Neural cell (in vitro differentiated cells): ENCODE data around the gene ERICH2. TPM values are rescaled to one million over a fixed set of nuclear protein-coding genes. Genes with fewer than 3 reads are reported as not detected.

ENCODE experiments used
- H2AFZ ChIP-seq: fragments of 200-600, 300-800 bp; sonication (generic), shearing (Covaris generic); 2 replicates; pipeline ENCODE4 v1.6.0; 2014; ENCODE audit warnings: low read depth, mild to moderate bottlenecking, antibody characterized with exemption, low read length, moderate library complexity
- H3F3A ChIP-seq: fragments of 200-600 bp; shearing (Covaris generic); 2 replicates; pipeline ENCODE4 v1.6.1; 2016; ENCODE audit warnings: mild to moderate bottlenecking, moderate library complexity, mixed read lengths, antibody characterized with exemption, low read length; ENCODE audit not compliant: insufficient read depth, poor library complexity, severe bottlenecking
- H3K27ac ChIP-seq: fragments of 200-600, 300-800 bp; sonication (generic), shearing (Covaris generic); 2 replicates; pipeline ENCODE4 v1.5.1; 2014; ENCODE audit warnings: mild to moderate bottlenecking, low read length, moderate library complexity
- H3K27me3 ChIP-seq: fragments of 300-800, 200-600 bp; sonication (generic), shearing (Covaris generic); 2 replicates; pipeline ENCODE4 v1.6.0; 2014; ENCODE audit warnings: mild to moderate bottlenecking, low read depth, low read length, moderate library complexity; ENCODE audit not compliant: insufficient read depth
- H3K36me3 ChIP-seq: fragments of 300-800, 200-600 bp; sonication (generic), shearing (Covaris generic); 2 replicates; pipeline ENCODE4 v1.5.1; 2014; ENCODE audit warnings: mild to moderate bottlenecking, antibody characterized with exemption, low read length, moderate library complexity; ENCODE audit not compliant: insufficient read depth
- H3K4me2 ChIP-seq: fragments of 300-800, 200-600 bp; sonication (generic), shearing (Covaris generic); 2 replicates; pipeline ENCODE4 v1.6.0; 2014; ENCODE audit warnings: mild to moderate bottlenecking, low read length
- H3K4me3 ChIP-seq: fragments of 300-800, 200-600 bp; sonication (generic), shearing (Covaris generic); 2 replicates; pipeline ENCODE4 v1.5.1; 2014; ENCODE audit warnings: mild to moderate bottlenecking, low read length, moderate library complexity
- H3K79me2 ChIP-seq: fragments of 200-600 bp; shearing (Covaris generic); replicated peaks from 2 replicates; pipeline ENCODE4 v1.6.0; 2014; ENCODE audit warnings: mild to moderate bottlenecking, low read length, moderate library complexity; ENCODE audit not compliant: insufficient read depth
- H3K9ac ChIP-seq: fragments of 300-800, 200-600 bp; sonication (generic), shearing (Covaris generic); 2 replicates; pipeline ENCODE4 v1.6.1; 2016; ENCODE audit warnings: mild to moderate bottlenecking, low read length, mixed read lengths
- H3K9me2 ChIP-seq: fragments of 200-600 bp; shearing (Covaris generic); 2 replicates; pipeline ENCODE4 v1.6.1; 2016; ENCODE audit warnings: mild to moderate bottlenecking, low read length, mixed read lengths; ENCODE audit not compliant: insufficient read depth
- H3K9me3 ChIP-seq: fragments of 200-600, 300-800 bp; sonication (generic), shearing (Covaris generic); 2 replicates; pipeline ENCODE4 v1.6.1; 2016; ENCODE audit warnings: mild to moderate bottlenecking, mixed run types, low read length, moderate library complexity, mixed read lengths
- H4K20me1 ChIP-seq: fragments of 200-600 bp; shearing (Covaris generic); 2 replicates; pipeline ENCODE4 v1.6.1; 2016; ENCODE audit warnings: mild to moderate bottlenecking, mixed run types; ENCODE audit not compliant: insufficient read depth
- EP300 ChIP-seq: fragments of 450-650 bp; conservative IDR thresholded peaks from 2 replicates; pipeline ENCODE4 v1.6.1; 2014; ENCODE audit warnings: antibody characterized with exemption, mild to moderate bottlenecking, moderate library complexity; ENCODE audit not compliant: poor library complexity, severe bottlenecking
- EZH2 ChIP-seq: fragments of 200-600, 300-800 bp; shearing (Covaris generic), sonication (generic); IDR thresholded peaks from 2 replicates; pipeline ENCODE4 v1.6.1; 2014; ENCODE audit warnings: antibody characterized with exemption, low read length, borderline replicate concordance, mild to moderate bottlenecking; ENCODE audit not compliant: insufficient read depth, poor library complexity, severe bottlenecking
- MXI1 ChIP-seq: fragments of 450-650 bp; conservative IDR thresholded peaks from 2 replicates; pipeline ENCODE4 v1.6.1; 2014; ENCODE audit warnings: antibody characterized with exemption, mild to moderate bottlenecking; ENCODE audit not compliant: poor library complexity, severe bottlenecking
- POLR2AphosphoS5 ChIP-seq: IDR thresholded peaks from 2 replicates; pipeline ENCODE4 v1.6.1; 2012
- RAD21 ChIP-seq: fragments of 450-650 bp; conservative IDR thresholded peaks from 2 replicates; pipeline ENCODE4 v1.6.1; 2014; ENCODE audit warnings: antibody characterized with exemption, mild to moderate bottlenecking, moderate library complexity
- SMC3 ChIP-seq: fragments of 450-650 bp; conservative IDR thresholded peaks from 2 replicates; pipeline ENCODE4 v1.6.1; 2014; ENCODE audit warnings: antibody characterized with exemption, mild to moderate bottlenecking, moderate library complexity; ENCODE audit not compliant: poor library complexity
- TAF1 ChIP-seq: IDR thresholded peaks from 2 replicates; pipeline ENCODE4 v1.6.1; 2012; ENCODE audit warnings: low read depth
- polyA plus RNA-seq: library from polyadenylated mRNA; depleted of rRNA; stranded (reverse); fragments of >200 nt; gene quantifications from 2 replicates; pipeline ENCODE4 v1.2.3, GENCODE V29; 2014
- TF ChIP-seq, protein P1 (sequence below): fragments of 450-650 bp; IDR thresholded peaks from 2 replicates; pipeline ENCODE4 v1.5.1; 2014; ENCODE audit warnings: antibody characterized with exemption, mild to moderate bottlenecking, moderate library complexity; ENCODE audit not compliant: poor library complexity, severe bottlenecking
- TF ChIP-seq, protein P2 (sequence below): IDR thresholded peaks from 2 replicates; pipeline ENCODE4 v1.6.1; 2012; ENCODE audit warnings: borderline replicate concordance

The ERICH2 gene
- polyA plus RNA-seq, 1 donor from 2014 or later, result 1.3 TPM

DNA sequence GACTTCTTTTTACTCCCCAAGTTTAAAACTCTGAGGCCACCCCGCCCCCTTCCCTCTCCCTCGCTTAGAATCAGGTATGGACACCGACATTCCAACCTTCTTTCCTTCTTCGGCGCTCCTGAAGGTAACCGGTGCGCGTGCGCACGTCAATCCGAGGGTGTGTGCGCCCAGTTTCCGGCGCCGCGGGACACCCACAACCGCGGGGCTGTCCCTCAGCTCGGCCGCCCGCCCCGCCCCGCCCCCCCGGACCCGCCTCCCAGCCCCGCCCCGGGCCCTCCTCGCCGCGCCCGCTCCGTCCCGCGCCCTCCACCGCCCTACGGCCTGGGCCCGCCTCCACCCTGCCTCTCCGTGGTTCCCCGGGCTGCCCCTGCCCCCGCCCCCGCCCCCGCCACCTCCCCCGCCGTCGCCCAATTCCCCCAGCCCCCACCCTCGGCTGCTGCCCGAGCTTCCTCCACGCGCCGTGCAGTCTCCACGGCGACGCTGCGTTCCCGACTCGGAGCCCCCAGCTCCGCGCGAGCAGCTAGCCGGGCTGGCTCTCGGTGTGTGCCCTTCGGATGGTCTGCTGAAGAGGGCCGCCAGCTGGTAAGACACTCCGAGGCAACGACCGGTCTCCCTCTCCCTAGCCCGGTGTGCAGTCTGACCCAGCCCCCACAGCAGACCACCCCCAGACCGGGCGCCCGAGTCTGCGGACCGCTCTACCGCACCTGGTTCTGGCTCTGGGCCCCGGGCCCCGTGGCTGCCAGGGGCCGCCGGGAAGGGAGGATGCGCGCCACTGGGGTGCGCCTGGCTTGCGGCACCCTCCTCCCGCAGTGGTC lies 635 bp downstream of the ERICH2 start:
- Histone ChIP-seq H3K27me3 (peaks cover 2% of the 10 kb centered on the region), H4K20me1 (no peaks in the 10 kb centered on the region), H3K36me3 (no peaks in the 10 kb centered on the region), H3K4me3 (peak overlapping the region; percentile 93), H3K4me2 (peak overlapping the region; percentile 54), H3K27ac (peak overlapping the region; percentile 48), H3K79me2 (no peaks in the 10 kb centered on the region), H3K9ac (peak overlapping the region; percentile 75), H2AFZ (peak overlapping the region; percentile 52), H3K9me3 (no peaks in the 10 kb centered on the region), H3K9me2 (no peaks in the 10 kb centered on the region), H3F3A (no peaks in the 10 kb centered on the region)
- TF ChIP-seq SMC3, result no peak
- TF ChIP-seq MXI1, result peak; percentile 35
- peak; percentile 21 for TF ChIP-seq EP300
- TF ChIP-seq POLR2AphosphoS5, result peak; percentile 50
- TF ChIP-seq EZH2, result no peak
- peak; percentile 47 for TF ChIP-seq RAD21
- TF ChIP-seq, protein P1, sequence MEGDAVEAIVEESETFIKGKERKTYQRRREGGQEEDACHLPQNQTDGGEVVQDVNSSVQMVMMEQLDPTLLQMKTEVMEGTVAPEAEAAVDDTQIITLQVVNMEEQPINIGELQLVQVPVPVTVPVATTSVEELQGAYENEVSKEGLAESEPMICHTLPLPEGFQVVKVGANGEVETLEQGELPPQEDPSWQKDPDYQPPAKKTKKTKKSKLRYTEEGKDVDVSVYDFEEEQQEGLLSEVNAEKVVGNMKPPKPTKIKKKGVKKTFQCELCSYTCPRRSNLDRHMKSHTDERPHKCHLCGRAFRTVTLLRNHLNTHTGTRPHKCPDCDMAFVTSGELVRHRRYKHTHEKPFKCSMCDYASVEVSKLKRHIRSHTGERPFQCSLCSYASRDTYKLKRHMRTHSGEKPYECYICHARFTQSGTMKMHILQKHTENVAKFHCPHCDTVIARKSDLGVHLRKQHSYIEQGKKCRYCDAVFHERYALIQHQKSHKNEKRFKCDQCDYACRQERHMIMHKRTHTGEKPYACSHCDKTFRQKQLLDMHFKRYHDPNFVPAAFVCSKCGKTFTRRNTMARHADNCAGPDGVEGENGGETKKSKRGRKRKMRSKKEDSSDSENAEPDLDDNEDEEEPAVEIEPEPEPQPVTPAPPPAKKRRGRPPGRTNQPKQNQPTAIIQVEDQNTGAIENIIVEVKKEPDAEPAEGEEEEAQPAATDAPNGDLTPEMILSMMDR, result peak; percentile 46
- TF ChIP-seq, protein P2, sequence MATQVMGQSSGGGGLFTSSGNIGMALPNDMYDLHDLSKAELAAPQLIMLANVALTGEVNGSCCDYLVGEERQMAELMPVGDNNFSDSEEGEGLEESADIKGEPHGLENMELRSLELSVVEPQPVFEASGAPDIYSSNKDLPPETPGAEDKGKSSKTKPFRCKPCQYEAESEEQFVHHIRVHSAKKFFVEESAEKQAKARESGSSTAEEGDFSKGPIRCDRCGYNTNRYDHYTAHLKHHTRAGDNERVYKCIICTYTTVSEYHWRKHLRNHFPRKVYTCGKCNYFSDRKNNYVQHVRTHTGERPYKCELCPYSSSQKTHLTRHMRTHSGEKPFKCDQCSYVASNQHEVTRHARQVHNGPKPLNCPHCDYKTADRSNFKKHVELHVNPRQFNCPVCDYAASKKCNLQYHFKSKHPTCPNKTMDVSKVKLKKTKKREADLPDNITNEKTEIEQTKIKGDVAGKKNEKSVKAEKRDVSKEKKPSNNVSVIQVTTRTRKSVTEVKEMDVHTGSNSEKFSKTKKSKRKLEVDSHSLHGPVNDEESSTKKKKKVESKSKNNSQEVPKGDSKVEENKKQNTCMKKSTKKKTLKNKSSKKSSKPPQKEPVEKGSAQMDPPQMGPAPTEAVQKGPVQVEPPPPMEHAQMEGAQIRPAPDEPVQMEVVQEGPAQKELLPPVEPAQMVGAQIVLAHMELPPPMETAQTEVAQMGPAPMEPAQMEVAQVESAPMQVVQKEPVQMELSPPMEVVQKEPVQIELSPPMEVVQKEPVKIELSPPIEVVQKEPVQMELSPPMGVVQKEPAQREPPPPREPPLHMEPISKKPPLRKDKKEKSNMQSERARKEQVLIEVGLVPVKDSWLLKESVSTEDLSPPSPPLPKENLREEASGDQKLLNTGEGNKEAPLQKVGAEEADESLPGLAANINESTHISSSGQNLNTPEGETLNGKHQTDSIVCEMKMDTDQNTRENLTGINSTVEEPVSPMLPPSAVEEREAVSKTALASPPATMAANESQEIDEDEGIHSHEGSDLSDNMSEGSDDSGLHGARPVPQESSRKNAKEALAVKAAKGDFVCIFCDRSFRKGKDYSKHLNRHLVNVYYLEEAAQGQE, result peak; percentile 30
- TF ChIP-seq TAF1, result peak; percentile 6

DNA sequence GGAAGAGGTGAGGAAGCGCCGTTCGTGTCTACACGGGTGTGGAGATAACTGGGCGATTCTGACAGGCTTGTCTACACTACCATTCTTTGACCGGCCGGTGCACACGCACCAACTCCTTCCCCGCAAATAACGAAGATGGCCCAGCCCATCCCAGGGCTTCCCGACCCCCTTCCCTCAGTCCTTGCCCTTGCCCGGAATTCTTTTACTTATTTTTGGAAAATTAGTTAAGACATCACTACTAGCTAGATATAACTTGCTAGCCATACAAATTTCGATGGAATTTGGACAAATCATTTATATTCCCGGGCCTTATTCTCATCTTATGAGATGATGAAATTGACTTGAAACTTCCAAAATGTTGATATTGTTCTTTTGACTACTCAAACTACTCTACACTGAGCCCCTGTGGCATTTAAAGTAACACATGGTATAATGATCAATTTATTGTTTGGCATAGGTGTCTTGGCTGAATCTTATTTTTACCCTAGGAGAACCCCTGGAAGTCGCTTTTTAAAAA lies 1.3 kb downstream of the ERICH2 start:
- no peaks in the 10 kb centered on the region for H3K36me3 ChIP-seq
- no peaks in the 10 kb centered on the region for H4K20me1 ChIP-seq
- H3K27me3 ChIP-seq, result peaks cover 2% of the 10 kb centered on the region
- peak overlapping the region; percentile 43 for H3K4me2 ChIP-seq
- no peaks in the 10 kb centered on the region for H3F3A ChIP-seq
- peak overlapping the region; percentile 75 for H3K9ac ChIP-seq
- H3K9me3 ChIP-seq, result no peaks in the 10 kb centered on the region
- H3K79me2 ChIP-seq, result no peaks in the 10 kb centered on the region
- peak overlapping the region; percentile 52 for H2AFZ ChIP-seq
- H3K4me3 ChIP-seq, result peak overlapping the region; percentile 93
- H3K27ac ChIP-seq, result peak overlapping the region; percentile 42
- no peaks in the 10 kb centered on the region for H3K9me2 ChIP-seq
- TF ChIP-seq EP300 (no peak), EZH2 (no peak), POLR2AphosphoS5 (no peak), MXI1 (no peak), RAD21 (no peak), SMC3 (no peak), TAF1 (no peak)
- TF ChIP-seq, protein P2, result no peak
- TF ChIP-seq, protein P1, result no peak
